Fibroblast of skin of right biceps (primary cell): ENCODE results near the gene DHCR7.

Source experiments
- DNase-seq: peaks from one replicate; pipeline ENCODE4 v3.0.0-alpha.2; 2013

DHCR7 gene

DNA sequence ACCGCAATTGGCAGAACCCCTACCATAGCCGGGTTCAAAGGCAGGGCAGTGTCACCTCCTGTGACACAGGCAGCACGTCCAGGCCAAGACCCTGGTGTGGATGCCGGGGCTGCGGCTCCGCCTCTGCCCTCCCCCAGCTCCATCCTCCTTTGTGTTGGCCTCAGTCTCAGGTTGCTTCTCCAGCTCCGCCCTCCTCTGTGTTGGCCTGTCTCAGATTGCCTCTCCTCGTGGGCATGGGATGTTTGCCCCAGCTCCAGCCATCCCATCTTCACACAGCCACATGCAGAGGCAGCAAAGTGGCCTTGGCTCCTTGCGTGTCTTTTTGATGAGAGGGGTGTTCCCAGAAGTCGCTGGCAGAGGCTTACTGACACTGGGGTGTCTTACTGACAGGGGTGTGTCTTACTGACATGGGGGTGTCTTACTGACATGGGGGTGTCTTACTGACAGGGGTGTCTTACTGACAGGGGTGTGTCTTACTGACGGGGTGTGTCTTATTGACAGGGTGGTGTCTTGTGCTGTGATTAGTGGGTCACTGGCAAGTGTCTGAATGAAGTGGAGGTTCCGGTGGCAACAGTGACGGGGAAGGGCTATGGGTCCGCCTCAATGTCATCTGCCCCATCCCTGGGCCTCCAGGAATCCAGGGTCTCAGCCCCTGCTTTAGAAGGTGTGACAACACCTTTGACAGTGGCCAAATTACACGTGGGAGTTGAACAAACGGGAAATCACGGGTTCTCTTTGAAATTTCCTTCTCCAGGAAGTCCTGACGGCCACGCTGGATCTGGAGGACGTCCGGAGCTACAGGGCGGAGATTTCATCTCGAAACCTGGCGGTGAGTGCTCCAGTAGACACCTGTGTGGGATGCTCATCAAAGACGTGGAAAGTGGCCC, 29.7 kb upstream of the DHCR7 start:
- DNase-seq: no peak

DNA sequence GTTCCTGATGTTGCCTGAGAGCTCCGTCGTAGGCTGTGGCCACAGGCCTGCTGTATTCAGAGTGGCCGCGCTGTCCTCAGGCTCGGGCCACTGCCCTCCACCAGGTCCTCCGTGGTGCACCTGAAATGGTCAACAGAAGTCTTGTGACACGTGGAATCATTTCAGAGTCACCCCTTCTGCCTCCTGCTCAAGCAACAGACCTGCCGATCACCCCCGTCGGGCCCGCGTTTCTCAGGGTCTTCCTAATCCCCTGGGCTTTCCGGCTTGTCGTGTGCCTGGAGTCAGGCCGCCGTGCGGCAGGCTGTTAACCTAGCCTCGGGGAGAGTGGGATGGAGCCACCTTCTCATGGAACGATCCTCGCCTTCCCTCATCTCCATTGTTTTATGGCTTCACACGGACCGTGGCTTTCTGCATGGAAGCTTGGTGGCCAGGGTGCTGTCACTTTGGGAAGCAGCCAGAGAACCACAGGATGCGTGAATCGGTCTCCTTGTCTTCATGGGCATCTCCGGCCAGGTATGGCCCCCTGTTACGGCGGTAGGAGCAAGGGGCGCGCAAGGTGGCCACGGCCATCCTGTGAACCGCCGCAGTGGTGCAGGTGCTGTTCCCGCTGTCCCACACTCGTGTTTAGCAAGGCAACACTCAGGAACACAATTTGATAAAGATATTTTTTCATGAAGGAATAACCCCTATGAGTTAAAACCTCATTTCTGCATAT, 28.9 kb upstream of the DHCR7 start:
- DNase-seq: no peak

DNA sequence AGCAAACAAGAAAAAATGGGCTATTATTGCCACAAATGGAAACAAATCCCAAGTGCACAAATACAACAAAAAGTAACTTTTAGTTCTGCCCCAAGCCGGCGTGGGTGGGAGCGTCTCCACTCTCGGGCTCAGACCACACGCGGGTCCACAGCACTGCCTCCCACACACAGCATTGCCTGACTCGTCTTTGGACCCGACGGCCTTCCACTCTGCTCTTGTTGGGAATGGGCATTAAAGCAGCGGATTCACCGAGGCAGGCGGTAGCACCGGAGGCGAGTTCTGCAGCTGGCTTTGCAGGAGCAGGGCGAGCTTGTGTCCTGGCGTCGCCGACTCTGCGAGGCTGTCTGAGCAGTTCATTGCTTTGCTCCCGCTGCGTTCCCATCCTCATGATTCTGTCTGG, 27.8 kb upstream of the DHCR7 start:
- DNase-seq: no peak

- DNase-seq: no peak
Observed at GRCh38 chr11:71474771-71475483, 26.7 kb upstream of the DHCR7 start.

- no peak for DNase-seq
Observed at GRCh38 chr11:71474141-71474770, 26.1 kb upstream of the DHCR7 start.

- DNase-seq: no peak
Observed at GRCh38 chr11:71473793-71474080, 25.5 kb upstream of the DHCR7 start.

DNA sequence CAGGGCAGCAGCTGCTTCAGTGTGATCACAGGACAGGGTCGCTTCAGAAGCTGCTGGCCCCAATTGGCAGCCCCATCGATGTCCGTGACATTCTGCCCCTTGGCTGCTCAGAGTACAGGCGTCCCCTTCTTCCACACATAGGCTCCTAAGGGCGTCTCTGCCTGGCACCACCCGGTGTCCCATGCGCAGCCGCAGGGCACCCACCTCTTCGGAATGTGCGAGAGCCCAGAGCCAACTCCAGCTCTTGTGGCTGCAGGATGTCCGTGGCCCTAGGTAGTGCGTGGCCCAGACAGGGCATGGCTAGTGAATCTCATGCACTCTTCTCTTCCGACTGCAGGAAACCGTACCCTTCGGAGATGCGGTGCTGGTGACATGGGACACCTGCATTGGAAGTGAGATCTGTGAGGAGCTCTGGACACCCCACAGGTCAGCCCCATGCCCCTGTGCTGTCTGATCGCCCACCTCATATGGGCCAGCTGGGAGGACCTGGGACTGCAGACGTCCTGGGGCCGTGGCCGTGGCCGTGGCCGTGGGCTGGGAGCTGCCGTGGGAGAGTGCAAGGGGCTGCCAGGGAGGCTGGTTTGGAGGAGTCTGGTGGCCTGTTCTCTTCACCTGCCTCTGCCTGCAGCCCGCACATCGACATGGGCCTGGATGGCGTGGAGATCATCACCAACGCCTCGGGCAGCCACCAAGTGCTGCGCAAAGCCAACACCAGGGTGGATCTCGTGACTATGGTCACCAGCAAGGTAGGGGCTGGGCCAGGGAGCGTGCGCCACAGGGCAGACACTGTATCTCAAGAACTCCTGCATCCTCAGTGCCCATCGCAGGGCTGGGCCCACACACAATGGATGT, 25.0 kb upstream of the DHCR7 start:
- DNase-seq: no peak

DNA sequence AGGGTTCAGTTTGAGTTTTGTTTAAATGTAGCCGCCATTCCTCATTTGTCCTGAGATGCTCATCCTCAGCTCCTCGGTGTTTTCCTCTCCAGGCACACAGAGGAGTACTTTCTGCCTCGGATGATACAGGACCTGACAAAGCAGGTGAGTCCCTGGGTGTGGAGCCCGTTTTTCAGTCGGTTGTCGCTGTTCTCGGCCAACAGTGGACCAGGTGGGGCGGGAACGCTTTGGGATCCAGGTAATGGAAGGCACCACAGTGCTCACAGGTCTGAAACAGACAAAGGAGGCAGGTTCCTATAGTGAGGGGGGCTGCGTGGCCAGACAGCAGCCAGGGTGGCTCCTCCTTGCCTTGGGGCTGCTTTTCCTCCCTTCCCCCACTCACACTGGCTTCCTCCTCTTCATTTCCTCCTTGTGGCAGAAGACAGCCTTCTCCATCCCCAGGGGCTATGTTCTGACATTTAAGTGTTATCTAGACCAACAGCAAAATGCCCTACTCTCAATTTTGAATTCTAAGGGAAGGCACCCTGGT, 24.2 kb upstream of the DHCR7 start:
- DNase-seq: no peak

DNA sequence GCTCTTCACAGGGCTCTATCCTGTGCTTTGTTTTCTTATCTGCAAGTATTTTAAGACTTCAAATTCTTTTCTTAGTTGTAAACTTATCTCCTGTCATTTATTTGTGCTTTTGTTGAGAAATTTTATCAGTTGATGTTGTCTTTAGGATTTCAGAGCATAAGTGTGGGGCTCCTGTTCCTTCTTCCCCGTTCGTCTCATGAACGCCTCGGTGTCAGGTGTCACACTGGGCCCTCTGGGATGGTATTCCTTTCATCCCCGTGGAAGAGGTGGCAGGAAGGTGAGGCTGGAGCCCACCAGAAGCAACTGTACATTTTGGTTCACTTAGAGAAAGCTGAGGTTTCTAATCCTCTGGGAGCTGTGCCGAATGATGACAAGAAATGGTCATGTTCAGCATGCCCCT, 22.8 kb upstream of the DHCR7 start:
- DNase-seq: no peak

- no peak for DNase-seq
Observed at GRCh38 chr11:71467164-71467563, 19.0 kb upstream of the DHCR7 start.

GRCh38 chr11:71466358-71466757, 18.2 kb upstream of the DHCR7 start:
- DNase-seq: no peak

GRCh38 chr11:71465054-71465453, 16.9 kb upstream of the DHCR7 start:
- DNase-seq: no peak

DNA sequence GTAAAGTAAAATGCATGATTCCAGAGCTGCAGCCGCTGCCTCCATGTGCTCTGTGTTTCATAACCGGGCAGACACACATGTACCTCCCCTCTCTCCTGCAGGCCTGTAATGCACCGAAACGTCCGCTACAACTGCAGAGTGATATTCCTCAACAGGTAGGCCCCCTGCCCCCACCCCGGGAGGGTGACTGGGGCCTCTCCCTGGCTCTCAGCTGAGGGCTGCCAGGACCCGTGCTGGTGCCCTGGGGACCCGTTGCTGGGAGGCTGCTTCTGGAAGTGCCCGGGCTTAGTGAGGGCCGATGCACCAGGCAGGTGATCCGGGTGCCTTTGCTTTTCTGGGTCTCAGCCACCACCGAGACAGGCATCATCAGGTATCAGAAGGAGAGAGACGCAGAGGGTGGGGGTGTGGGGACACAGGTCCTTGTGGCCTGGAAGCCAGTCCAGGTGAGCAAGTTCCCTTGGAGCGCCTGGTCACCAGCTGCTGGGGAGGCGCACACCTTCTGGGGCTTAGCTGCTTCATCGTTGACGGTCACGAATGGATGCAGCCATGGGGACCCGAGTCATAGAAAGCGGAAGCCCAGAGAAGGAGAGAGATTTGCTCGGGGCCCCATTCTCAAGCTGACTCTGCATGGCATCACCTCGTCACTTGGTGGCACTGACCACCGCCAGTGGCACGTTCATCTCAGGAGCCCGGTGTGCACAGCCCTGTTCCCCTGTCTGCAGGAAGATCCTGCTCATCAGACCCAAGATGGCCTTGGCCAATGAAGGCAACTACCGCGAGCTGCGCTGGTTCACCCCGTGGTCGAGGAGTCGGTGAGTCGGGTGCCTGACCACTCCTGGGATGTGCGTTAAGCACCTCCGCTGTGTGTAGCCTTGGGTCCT, 15.4 kb upstream of the DHCR7 start:
- no peak for DNase-seq

GRCh38 chr11:71462726-71463125, 14.5 kb upstream of the DHCR7 start:
- DNase-seq: no peak

DNA sequence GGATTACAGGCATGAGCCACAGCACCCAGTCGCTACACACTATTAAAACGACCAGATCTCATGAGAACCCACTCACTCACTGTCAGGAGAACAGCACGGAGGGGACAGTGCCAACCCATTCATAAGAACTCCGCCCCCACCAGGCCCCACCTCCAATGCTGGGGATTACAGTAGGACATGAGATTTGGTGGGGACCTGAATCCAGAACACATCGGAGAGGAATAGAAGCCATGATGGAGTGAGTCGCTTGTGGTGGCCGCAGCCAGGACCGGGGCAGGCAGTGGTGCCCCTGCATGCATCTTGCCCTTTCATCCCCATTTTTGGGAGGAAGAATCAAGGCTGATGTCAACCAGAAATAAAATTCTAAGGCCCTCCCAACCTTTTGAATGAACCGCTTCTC, 13.5 kb upstream of the DHCR7 start:
- DNase-seq: no peak

DNA sequence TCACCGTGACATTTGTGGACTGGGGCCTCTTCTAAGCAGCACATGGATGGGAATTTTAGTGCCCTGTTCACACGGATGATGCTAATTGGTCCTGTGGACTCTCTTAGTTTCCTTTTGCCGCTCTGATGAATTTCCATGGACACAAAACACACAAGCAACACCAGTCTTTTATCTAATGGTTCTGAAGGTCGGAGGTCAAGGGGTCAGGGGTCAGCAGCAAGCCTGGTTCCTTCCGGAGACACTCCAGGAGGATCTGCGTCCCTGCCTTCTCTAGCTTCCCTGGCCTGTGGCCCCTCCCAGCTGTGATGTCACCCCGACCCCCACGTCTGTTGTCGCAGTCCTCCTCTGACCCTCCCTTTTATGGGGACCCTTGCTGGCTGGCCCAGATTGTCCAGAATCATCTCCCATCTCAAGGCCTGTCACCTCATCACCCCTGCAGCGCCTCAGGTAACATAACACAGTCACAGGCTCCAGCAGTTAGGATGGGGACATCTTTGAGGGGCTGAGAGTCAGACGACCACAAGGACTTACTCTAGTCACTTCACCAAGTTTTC, 11.7 kb upstream of the DHCR7 start:
- DNase-seq: no peak

DNA sequence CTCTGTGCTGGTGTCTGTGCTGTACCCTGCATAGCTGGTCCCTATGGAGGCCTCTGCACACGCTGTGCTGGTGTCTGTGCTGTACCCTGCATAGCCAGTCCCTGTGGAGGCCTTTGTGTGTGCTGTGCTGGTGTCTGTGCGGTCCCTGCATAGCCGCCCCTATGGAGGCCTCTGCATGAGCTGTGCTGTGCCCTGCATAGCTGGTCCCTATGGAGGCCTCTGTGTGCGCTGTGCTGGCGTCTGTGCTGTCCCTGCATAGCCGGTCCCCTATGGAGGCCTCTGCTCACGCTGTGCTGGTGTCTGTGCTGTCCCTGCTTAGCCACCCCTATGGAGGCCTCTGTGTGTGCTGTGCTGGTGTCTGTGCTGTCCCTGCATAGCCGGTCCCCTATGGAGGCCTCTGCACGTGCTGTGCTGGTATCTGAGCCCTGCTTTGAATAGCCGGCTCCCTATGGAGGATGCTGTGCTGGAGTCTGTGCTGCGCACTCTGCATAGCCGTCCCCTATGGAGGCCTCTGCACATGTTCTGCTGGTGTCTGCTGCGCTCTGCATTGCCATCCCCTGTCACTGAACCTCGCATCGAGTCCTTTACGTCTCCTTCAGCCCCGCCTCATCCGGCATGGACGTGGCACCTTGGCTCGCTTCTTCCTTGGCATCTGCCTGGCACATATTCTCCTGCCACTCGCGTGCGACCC, 11.0 kb upstream of the DHCR7 start:
- DNase-seq: no peak

GRCh38 chr11:71458146-71459070, 10.2 kb upstream of the DHCR7 start:
- no peak for DNase-seq

DNA sequence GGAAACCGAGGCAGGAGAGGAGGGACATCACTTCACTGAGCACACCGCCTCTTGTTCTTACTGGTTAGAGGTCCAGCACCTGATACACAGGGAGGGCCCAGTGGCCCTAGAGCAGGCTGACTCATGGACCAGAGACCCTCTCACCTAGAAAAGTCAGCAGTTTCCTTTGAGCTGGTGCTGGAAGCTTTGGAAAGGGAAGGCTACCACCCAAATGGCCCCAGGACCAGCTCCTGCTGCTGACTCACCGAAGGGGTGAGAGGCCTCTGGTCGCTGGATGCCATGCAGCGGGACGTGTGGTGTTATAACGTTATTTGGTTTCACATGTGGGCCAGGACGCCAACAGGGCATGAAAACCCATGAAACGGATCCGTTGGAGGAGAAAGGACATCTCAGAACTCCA, 8.6 kb upstream of the DHCR7 start:
- no peak for DNase-seq
